ENCODE results near the gene FAM161A. TPM values are rescaled to one million over a fixed set of nuclear protein-coding genes. Genes with fewer than 3 reads are reported as not detected.

Gene FAM161A
- total and polyA plus RNA-seq, 2 donors (not counting 1 experiment from before 2014, with no cell fraction given): 0.76 to 6.8 TPM

- Mint-ChIP-seq H3K27ac (no peak overlapping the region), H3K9me3 (ENCODE audit: insufficient read depth) (no peaks in the 10 kb centered on the region), H3K4me1 (peaks cover 4% of the 10 kb centered on the region), H3K27me3 (peaks cover 4% of the 10 kb centered on the region), H3K4me3 (no peak overlapping the region)
- ATAC-seq (ENCODE audit: low read depth) (no peak), DNase-seq (no peak)
- POLR2A ChIA-PET: no interaction called here
- CTCF ChIA-PET: interaction anchor here (0.7 to 1.7 kb wide), 14 partner anchors 10 to 307 kb away, joined by 3 to 6 read pairs (median 4); partner anchors contain the start of gene XPO1
- Histone ChIP-seq H3K27me3 (replicated peaks in 1 of 4; ENCODE audit: control extremely low read depth in 1 of 4, control insufficient read depth in 3 of 4, insufficient read depth in 4 of 4, low read length in 3 of 4) (no peaks in the 10 kb centered on the region), H3K4me1 (ENCODE audit: control insufficient read depth in 2 of 2, insufficient read depth in 2 of 2, low read length in 2 of 2) (peaks cover 0 to 4% of the 10 kb centered on the region in 2 donors), H3K79me2 (ENCODE audit: control insufficient read depth, insufficient read depth, low read length) (no peaks in the 10 kb centered on the region), H3K27ac (ENCODE audit: low read length in 2 of 2) (no peak overlapping the region), H2AFZ (ENCODE audit: insufficient read depth, low read depth, low read length, poor library complexity, severe bottlenecking) (peak overlapping the region; percentile 33), H3K36me3 (replicated peaks in 1 of 2; ENCODE audit: control extremely low read depth in 1 of 2, control insufficient read depth in 1 of 2, extremely low read depth in 1 of 2, insufficient read depth in 2 of 2, low read length in 1 of 2) (no peaks in the 10 kb centered on the region), H3K9ac (ENCODE audit: low read length) (no peak overlapping the region), H3K4me2 (replicated peaks; ENCODE audit: low read depth, low read length, poor library complexity, severe bottlenecking) (no peak overlapping the region), H4K20me1 (ENCODE audit: control insufficient read depth, insufficient read depth, low read length, poor library complexity, severe bottlenecking) (no peaks in the 10 kb centered on the region), H3K9me3 (ENCODE audit: control extremely low read depth in 1 of 3, control insufficient read depth in 2 of 3, insufficient read depth in 1 of 3, low read length in 2 of 3) (peaks cover 0 to 4% (median 0%) of the 10 kb centered on the region in 3 donors), H3K4me3 (ENCODE audit: control extremely low read depth in 1 of 5, extremely low read depth in 1 of 5, insufficient read depth in 1 of 5, low read depth in 2 of 5, low read length in 4 of 5) (no peak overlapping the region)
- WGBS (ENCODE audit: insufficient coverage): no CpG with 5 or more reads among the region's 4 CpGs
- TF ChIP-seq CTCF (IDR thresholded peaks at IDR 0.05): no peak
- TF ChIP-seq EZH2 (IDR thresholded peaks at IDR 0.05; ENCODE audit: borderline replicate concordance, insufficient read depth, low read depth, low read length, poor library complexity, severe bottlenecking): no peak
- intact Hi-C loops (cut with micrococcal nuclease): no loop called here
These were observed 61.4 kb downstream of the FAM161A start for GRCh38 chr2:61792355-61792890.

GRCh38 chr2:61789807-61790602 is 63.9 kb downstream of the FAM161A start:
- POLR2A ChIA-PET: interaction anchor here (0.7 kb wide), 2 partner anchors 301 to 468 kb away, joined by 4 to 5 read pairs; no protein-coding TSS in a partner anchor
- H3K4me3 Mint-ChIP-seq: no peak overlapping the region
- intact Hi-C loops (cut with micrococcal nuclease): no loop called here
- H2AFZ ChIP-seq (ENCODE audit: insufficient read depth, low read depth, low read length, poor library complexity, severe bottlenecking): no peak overlapping the region
- H3K27me3 Mint-ChIP-seq: peaks cover 4% of the 10 kb centered on the region
- H3K9ac ChIP-seq (ENCODE audit: low read length): no peak overlapping the region
- H3K9me3 Mint-ChIP-seq (ENCODE audit: insufficient read depth): no peaks in the 10 kb centered on the region
- no peak overlapping the region for H3K27ac Mint-ChIP-seq
- H3K27ac ChIP-seq (ENCODE audit: low read length in 2 of 2): no peak overlapping the region
- no peaks in the 10 kb centered on the region for H3K79me2 ChIP-seq (ENCODE audit: control insufficient read depth, insufficient read depth, low read length)
- no peak overlapping the region for H3K4me3 ChIP-seq (ENCODE audit: control extremely low read depth in 1 of 5, extremely low read depth in 1 of 5, insufficient read depth in 1 of 5, low read depth in 2 of 5, low read length in 4 of 5)
- H3K36me3 ChIP-seq (replicated peaks in 1 of 2; ENCODE audit: control extremely low read depth in 1 of 2, control insufficient read depth in 1 of 2, extremely low read depth in 1 of 2, insufficient read depth in 2 of 2, low read length in 1 of 2): no peaks in the 10 kb centered on the region
- TF ChIP-seq CTCF (IDR thresholded peaks at IDR 0.05) (no peak), EZH2 (IDR thresholded peaks at IDR 0.05; ENCODE audit: borderline replicate concordance, insufficient read depth, low read depth, low read length, poor library complexity, severe bottlenecking) (no peak)
- 90% methylated on average over 2 of the region's 8 CpGs for WGBS (ENCODE audit: insufficient coverage)
- H3K4me1 ChIP-seq (ENCODE audit: control insufficient read depth in 2 of 2, insufficient read depth in 2 of 2, low read length in 2 of 2): peaks cover 0 to 4% of the 10 kb centered on the region in 2 donors
- H3K27me3 ChIP-seq (replicated peaks in 1 of 4; ENCODE audit: control extremely low read depth in 1 of 4, control insufficient read depth in 3 of 4, insufficient read depth in 4 of 4, low read length in 3 of 4): peaks cover 0 to 4% (median 0%) of the 10 kb centered on the region in 4 experiments
- H3K9me3 ChIP-seq (ENCODE audit: control extremely low read depth in 1 of 3, control insufficient read depth in 2 of 3, insufficient read depth in 1 of 3, low read length in 2 of 3): peaks cover 0 to 4% (median 0%) of the 10 kb centered on the region in 3 donors
- CTCF ChIA-PET: no interaction called here
- no peak overlapping the region for H3K4me2 ChIP-seq (replicated peaks; ENCODE audit: low read depth, low read length, poor library complexity, severe bottlenecking)
- no peak for ATAC-seq (ENCODE audit: low read depth)
- peaks cover 4% of the 10 kb centered on the region for H3K4me1 Mint-ChIP-seq
- H4K20me1 ChIP-seq (ENCODE audit: control insufficient read depth, insufficient read depth, low read length, poor library complexity, severe bottlenecking): no peaks in the 10 kb centered on the region
- no peak for DNase-seq

Data from B cell (primary cell).